GM21423 (cell line): ENCODE measurements around the gene ARL4A.
"Not testable (repeated sequence)": the region's sequence is repeated elsewhere in the genome, so short reads cannot be mapped to it uniquely, and the experiment has no call there.

ENCODE experiments used
- ATAC-seq: cut with Tn5 transposase; IDR thresholded peaks from one replicate; pipeline ENCODE4 v1.9.1; 2021; ENCODE audit warnings: mild to moderate bottlenecking, moderate library complexity; ENCODE audit not compliant: unreplicated experiment

Gene ARL4A

DNA sequence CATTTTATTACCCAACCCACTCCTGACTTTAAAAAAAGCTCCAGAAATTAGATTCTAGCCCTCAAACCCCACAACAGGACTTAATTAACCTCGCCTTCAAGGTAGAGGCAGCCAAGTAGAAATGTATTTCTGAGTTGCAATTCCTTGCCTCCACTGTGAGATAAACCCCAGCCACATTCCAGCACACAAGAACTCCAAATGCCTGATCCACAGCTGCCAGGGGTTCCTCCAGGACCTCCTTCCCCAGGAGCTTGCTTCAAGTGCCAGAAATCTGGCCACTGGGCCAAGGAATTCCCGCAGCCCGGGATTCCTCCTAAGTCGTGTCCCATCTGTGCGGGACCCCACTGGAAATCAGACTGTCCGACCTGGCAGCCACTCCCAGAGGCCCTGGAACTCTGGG lies 25.9 kb upstream of the ARL4A start:
- no peak for ATAC-seq

DNA sequence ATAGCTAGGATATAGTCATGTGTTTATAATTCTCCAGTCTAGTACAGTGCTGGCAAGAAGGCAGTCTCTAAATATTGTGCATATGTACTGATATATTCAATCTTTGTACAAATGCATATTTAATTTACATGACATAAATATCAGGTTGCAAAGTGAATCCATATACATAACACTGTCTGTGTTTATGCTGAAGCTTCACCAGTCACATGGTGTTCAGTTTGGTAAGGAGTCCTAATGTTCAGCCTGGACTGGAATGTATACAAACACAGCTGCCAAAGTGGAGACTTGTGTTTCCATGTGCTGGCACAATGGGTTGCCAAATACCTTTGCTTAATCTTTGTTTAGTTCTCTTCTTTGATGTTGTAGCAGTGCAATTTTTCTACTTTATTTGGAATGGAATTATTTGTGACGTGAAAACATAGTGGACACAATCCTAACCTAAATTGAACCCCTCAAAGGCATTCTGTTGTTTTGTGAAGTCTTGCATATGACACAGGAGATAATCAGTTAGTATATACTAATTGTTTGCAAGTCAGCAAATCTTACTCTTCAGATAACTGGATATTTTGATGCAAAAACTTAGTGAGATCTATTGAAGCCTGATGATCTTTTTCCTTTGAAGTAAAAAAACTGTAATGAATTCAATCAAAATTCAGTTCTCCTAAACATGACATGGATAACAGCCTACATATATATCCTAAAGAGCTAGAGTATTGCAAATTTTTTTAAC lies 17.3 kb upstream of the ARL4A start:
- no peak for ATAC-seq

DNA sequence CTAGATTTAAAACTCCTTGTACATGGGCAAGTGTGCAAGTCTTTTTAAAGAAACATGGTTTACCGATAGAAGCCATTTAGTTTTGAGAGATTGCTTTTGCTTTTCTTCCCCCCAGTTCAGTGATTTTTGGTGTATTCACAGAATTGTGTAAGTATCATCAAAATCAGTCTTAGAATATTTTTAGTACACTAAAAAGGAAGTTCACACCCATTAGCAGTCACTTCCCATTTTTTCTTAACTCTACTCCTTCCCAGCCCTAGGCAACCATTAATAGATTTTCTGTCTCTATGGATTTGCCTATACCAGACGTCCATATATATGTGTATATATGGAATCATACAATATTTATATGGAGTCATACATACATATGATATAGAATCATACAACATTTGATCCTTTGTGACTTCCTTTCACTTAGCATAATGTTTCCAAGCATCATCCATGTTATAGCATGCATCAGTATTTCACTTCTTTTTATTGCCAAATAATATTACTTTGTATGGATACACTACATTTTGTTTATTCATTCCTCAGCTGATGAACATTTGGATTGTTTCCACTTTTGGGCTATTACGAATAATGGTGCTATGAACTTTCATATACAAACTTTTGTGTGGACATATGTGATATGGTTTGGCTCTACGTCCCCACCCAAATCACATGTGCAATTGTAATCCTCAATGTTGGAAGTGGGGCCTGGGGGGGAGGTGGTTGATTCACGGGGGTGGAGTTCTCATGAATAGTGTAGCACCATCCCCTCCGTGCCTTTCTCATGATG lies 16.5 kb upstream of the ARL4A start:
- no peak for ATAC-seq

DNA sequence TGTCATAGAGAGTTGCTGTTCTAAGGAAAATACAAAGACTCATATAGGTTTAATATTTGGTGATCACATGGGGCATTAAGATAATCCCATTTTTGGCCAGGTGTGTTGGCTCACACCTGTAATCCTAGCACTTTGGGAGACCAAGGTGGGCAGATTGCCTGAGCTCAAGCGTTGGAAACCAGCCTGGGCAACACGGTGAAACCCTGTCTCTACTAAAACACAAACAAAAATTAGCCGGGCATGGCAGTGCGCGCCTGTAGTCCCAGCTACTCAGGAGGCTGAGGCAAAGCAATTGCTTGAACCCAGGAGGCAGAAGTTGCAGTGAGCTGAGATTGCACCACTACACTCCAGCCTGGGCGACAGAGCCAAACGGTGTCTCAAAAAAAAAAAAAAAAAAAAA lies 14.0 kb upstream of the ARL4A start:
- not testable (repeated sequence) for ATAC-seq

DNA sequence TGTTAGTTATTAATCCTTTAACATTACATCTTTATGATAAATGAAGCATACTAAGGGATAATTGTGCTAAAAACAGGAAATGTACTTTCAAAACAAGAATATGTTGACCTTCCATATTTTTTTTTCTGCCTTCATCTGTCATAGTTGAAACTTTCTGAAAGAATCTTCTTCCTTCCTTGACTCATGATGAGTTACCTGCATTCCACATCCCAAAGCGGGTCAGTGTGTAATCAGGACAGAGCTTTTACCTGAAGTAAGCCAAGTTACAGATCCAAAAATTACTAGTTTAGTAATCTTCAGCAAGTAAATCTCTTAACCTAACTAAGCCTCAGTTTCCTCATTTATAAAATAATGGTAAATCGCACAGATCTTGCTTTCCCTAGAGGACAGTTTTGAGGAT lies 13.4 kb upstream of the ARL4A start:
- ATAC-seq, result no peak

DNA sequence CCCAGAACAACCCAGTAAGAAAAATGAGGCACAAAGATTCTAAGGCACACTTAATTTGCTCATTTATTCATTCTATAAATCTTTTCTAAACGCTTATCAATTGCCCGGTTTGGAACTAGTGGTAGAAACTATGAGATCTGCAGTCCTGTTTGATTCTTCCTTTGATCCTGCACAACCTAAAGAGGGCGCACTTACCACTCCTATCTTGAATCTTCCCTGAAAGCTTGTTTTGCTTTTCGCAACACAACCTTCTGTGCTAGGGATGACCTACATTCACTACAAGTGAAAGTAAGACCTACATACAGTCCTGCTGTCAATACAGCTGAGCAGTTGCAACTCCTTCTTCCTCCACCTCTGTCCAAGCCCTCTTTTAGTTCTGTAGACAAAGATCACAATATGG lies 12.6 kb upstream of the ARL4A start:
- ATAC-seq, result peak; percentile 56

DNA sequence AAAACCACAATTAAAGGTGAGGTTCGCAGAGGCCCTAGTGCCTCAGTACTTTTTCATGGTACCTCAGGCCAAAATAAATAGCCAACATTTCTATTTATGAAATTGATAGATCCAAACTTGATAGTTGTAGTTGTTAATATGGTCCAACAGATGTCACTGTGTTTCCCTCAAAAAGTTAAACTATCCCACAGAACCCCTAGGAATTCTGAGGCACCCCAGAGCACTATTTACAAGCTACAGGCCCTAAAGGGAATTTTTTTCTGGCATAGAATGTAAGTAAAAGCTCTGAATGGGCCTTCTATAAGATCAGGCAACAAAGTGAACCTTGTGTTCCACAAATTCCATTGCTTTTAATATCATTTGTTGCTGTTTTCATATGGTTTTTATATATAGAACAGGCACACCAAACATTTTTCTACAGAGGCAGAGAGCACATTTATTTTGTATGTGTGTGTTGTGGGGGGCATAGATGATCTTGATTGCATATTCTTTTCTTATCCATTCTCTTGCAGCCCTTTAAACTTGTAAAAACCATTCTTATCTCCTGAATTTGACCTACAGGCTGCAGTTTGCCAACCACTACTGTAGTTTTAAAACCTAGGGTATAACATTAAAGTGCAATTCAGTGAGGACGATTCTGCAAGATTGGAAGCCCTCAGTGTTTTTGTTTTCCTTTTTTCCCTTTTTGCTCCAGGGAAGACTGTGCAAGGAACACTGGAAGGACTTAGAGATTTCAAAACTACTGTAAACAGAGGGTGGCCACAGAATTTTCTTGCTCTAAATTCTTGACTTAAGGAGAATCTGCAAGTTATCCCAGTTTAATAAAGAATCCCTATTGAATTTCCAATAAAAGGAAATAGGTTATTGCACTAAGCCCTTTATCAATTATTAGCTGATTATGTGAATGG lies 3.5 kb upstream of the ARL4A start:
- no peak for ATAC-seq

DNA sequence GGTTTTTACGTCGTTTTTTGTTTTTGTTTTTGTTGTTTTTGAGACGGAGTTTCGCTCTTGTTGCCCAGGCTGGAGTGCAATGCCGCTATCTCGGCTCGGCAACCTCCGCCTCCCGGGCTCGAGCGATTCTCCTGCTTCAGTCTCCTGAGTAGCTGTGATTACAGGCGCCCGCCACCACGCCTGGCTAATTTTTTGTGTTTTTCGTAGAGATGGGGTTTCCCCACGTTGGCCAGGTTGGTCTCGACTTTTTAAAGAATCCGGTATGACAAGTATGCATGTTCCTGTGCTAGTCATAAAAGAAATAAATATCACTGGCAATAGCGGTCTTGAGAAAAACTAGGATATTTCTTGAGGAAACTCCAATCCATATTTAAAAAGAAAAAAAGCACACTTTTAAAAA lies 2.7 kb upstream of the ARL4A start:
- ATAC-seq, result no peak

DNA sequence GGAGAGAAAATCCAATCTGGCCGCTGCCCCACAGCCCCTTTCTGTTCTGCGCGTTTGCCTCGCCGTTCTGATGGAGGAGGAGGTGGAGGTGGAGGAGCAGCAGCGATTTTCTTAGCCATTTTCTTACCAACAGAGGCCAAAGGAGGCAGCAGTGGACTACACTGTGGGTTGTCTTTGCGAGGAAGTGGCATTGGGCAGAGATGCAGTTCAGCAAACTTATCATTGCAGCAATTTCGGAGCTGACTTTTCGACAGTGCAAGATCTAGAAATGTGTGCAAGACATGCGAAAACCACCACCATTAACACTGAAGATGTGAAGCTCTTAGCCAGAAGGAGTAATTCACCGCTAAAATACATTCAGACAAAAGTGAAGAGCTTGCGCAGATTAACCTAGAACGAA lies 1.9 kb upstream of the ARL4A start:
- no peak for ATAC-seq

DNA sequence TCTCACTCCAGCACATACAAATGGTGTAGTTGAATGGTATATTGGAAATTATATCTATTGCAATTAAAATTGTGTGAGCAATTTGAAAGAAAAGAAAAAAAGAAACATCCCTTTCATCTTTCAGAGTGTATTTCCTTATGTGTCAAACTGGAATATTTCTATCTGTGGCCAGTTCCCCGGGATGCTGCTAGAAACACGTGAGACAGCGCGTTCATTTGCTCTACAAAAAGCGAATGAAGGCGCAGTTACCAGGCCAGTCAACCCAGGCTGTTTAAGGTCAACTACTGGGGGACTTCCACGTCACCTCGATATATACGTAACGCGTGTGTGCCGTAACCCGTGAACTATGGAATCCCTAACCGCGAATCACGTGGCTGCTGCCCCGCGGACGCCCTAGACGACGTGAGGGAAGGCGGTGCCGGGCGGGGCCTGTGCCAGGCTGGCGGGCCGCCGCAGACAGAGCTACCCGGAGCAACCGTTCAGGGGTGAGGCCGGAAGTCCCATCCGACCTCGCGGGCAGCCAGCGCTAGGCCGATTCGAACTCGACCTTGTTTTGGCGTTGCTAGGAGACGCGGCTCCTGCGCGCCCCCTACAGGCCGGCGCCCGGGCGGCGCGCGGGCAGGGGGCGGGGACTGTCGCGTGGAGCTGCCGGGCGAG lies 1.1 kb upstream of the ARL4A start:
- peak; percentile 85 for ATAC-seq

DNA sequence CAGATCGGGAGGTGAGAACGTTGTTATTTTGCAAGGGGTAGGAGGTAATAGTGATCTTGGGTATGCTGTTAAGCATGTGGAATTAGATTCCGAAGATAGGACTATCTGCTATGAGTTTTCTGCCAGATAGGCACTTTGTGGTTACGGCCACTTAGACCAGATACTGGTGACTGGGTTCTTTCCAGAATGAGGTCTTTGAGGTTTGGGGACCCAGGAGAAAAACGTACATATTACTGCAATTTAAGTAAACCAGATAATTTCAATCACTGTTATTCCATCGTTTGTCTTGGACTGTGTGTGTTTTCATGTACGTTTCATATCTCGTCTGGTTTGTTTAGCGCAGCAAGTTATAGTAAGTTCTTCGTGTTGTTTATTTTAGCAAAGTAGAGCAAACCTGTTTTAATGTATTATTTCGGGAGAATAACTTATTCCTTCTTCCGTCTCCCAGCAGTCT lies 312 bp downstream of the ARL4A start:
- no peak for ATAC-seq

DNA sequence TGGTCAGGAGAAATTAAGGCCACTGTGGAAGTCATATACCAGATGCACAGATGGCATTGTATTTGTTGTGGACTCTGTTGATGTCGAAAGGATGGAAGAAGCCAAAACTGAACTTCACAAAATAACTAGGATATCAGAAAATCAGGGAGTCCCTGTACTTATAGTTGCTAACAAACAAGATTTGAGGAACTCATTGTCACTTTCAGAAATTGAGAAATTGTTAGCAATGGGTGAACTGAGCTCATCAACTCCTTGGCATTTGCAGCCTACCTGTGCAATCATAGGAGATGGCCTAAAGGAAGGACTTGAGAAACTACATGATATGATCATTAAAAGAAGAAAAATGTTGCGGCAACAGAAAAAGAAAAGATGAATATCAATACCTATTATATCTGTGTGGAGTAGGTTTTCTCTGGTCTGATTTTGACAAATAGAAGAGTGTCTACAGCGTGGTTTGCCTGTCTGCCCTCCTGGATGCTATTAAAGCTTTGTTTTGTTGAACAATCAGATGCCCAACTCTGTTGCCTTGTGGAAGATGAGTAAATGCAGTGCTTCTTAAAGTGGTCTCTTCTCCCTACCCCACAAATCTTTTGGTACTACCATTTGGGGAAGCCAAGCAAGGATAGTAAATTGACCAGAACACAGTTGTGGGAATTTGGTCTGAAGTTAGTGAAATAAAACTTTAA lies 1.2 kb downstream of the ARL4A start:
- not testable (repeated sequence) for ATAC-seq

DNA sequence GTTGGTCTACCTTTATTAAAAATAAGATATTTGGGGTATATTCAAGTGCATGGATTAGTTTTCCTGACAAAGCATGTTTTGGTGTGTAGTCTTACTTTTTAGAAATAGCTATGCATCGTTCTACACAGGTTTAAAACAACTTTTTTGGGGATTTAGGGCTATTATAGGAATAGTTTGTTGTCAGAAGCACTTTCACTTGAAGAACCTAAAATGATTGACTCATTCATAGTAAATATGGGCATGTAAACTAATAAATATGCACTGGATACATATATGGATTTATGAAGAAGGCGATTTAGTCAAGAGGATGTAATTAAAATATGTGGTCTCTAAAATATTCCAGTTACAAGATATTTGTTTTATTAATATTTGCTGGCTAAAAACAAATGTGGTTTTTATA lies 2.0 kb downstream of the ARL4A start:
- no peak for ATAC-seq

DNA sequence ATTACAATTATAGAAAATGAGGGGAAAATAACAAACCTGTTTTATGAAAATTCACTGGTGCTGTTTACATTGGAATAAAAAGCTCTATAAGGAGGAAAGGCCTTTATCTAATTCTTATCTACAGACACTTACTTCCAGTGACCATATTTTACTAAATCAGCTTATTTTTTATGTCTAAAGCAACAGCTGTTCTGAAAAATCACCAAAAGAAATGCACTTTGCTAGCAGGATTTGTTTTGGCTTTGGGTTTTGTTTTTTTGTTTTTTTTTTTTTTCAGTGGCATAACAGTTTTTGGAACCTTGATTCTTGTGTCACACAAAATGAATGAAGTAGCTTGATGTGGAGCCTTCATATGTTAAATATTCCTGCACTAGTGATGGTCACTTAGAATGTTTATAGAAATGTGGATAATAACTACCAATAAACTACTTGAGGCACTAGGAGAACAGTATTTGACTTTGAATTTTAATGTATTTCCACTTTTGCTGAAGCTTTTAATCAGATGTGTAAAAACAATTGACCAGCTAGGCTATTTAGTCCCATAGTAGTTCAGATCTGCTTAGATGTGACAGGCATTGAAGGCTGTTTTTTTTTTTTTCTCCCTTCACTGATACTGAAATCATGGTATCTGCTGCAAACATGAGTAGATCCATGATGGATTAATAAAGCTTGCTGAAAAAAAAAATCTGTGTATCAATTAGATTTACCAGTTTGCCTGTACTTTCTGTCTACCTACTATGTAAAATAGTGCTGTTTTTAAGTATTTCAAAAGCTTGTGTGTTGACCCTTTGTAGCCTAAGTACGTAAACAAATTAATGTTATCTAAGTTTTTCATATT lies 2.8 kb downstream of the ARL4A start:
- ATAC-seq, result no peak

DNA sequence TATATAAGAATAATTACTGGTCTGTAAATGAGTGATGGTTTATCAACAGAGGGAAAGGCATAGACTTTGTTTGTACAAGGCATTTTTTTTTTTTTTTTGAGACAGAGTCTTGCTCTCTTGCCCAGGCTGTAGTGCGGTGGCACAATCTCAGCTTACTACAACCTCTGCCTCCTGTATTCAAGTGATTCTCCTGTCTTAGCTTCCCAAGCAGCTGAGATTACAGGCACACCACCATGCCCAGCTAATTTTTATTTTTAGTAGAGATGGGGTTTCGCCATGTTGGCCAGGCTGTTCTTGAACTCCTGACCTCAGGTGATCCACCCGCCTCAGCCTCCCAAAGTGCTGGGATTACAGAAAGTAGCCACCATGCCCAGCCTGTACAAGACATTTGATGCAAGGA lies 4.0 kb downstream of the ARL4A start:
- ATAC-seq, result not testable (repeated sequence)

DNA sequence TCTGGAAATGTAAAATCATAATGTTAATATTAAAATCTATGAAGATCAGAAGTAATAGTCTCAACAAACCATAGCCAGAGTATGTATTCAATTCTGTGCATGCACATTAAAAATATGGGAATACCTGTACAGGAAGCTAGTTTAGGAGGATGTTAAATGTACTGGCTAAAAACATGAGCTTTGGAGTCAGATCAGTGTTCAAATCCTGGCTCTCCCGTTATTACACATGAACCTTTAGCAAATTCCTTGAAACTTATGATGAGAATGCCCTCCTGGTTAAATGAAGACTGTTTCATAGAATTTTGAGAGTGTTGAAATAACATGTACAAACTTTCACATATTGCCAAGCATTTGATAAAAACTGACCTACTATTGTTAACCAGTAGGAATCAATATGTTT lies 4.6 kb downstream of the ARL4A start:
- no peak for ATAC-seq

DNA sequence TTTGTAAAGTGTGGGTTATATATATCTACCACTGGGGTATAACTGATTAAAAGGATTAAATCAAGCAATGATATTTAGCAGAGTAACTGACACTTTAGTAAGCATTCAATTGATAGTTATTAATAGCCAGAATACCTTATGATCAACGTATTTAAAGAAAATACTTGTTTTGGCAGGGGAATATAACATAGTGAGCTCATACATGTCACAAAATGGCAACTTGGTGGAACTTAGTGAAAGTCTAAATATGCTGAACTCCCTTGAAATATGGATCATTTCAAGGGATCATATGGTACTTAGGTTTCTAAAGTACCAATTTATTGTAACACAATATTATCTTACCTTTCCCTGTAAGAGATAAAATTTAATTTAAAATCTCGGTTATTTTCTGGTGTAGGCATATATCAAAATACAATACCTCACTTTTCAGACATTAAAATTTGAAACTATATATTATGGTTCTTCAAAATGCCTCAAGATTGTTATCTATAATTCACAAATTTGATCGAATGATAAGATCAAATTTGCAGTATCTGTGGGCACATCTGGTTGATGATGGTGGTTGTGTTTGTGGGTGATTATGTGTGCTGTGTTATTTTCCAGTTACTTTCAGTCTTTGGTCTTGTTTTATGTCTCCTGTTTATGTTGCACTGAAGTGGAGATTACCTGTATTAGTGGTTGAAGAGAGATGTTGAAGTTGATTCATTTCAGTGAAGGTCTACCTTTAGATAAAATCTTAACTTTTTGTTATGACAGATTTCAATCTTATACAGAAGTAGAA lies 5.2 kb downstream of the ARL4A start:
- no peak for ATAC-seq

DNA sequence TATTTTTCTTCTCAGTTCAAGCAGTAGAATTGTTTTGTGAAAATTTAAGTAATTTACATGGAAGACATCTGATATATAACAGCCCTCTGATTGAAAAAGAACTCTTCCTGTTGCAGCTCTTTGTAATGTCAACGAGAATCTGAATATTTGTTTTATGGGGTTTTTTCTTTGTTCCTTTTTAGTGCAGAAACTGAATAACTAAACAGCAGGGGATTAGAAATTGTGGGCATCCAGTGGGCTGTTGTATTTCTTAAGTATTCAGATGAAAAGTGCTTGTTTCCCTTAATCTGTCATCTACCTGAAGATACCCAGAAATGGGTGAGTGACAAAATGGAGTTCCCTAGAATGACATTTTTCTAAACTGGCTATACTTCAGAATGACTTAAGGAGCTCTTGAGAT lies 7.4 kb downstream of the ARL4A start:
- no peak for ATAC-seq

DNA sequence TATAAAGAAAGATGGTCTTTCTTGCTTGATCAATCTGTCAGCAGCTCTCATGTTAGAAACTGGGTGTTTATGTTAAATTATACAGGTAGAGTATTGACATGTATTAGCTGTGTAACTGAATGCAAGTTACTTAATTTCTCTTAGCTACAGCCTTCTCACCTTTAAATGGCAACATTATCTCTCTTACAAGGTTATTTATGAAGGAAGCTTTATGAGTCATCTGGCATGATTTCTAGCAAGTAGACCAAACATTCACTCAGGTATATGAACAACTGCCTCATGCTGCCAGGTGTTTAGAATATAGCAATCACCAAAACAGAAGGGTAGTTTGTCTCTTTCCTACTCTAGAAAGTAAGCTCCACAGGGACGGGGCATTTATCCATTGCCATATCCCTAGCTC lies 8.5 kb downstream of the ARL4A start:
- ATAC-seq, result no peak
